ENCODE measurements around the gene NRARP.

- TF ChIP-seq POLR2AphosphoS5 (IDR thresholded peaks at IDR 0.05) (no peak), CTCF (IDR thresholded peaks at IDR 0.05) (no peak)
Observed at GRCh38 chr9:137309368-137310188, 7.5 kb upstream of the NRARP start.
